ENCODE measurements around the gene WDR93.

- no peak for TF ChIP-seq EZH2 (IDR thresholded peaks at IDR 0.05; ENCODE audit: borderline replicate concordance, insufficient read depth, low read depth, low read length, poor library complexity, severe bottlenecking)
- TF ChIP-seq, protein P1, sequence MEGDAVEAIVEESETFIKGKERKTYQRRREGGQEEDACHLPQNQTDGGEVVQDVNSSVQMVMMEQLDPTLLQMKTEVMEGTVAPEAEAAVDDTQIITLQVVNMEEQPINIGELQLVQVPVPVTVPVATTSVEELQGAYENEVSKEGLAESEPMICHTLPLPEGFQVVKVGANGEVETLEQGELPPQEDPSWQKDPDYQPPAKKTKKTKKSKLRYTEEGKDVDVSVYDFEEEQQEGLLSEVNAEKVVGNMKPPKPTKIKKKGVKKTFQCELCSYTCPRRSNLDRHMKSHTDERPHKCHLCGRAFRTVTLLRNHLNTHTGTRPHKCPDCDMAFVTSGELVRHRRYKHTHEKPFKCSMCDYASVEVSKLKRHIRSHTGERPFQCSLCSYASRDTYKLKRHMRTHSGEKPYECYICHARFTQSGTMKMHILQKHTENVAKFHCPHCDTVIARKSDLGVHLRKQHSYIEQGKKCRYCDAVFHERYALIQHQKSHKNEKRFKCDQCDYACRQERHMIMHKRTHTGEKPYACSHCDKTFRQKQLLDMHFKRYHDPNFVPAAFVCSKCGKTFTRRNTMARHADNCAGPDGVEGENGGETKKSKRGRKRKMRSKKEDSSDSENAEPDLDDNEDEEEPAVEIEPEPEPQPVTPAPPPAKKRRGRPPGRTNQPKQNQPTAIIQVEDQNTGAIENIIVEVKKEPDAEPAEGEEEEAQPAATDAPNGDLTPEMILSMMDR (IDR thresholded peaks at IDR 0.05), result no peak
Observed at GRCh38 chr15:89787944-89788343, 97.3 kb downstream of the WDR93 start.
